ENCODE data around the gene ACYP2.

DNA sequence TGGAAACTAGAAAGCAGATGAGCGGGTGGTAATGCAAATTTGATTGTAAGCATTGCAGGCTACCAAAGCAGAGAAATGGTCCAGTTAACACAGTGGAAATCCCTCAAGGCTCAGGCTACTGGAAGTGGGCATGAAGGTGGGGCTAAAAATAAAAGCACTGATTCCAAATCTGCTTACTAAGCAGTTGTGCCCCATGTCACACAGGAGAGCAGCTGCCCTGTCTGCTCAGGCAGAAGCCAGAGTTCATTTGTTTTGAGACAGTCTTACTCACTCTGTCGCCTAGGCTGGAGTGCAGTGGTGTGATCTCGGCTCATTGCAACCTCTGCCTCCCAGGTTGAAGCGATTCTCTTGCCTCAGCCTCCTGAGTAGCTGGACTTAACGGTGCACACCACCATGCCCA is 183.1 kb downstream of the ACYP2 start:
- TF ChIP-seq EP300 (IDR thresholded peaks at IDR 0.05) (no peak), CTCF (IDR thresholded peaks at IDR 0.05) (no peak), POLR2A (IDR thresholded peaks at IDR 0.05; ENCODE audit: low read depth) (no peak)
